GM19372 (cell line): ENCODE data around the gene INF2.
A peak's percentile ranks its signal among the peaks of the same experiment; 100 is the strongest.
"Not testable (repeated sequence)": the region's sequence is repeated elsewhere in the genome, so short reads cannot be mapped to it uniquely, and the experiment has no call there.

Experiments
- ATAC-seq: cut with Tn5 transposase; IDR thresholded peaks from one replicate; pipeline ENCODE4 v1.9.1; 2021; ENCODE audit warnings: mild to moderate bottlenecking, low read depth, moderate library complexity; ENCODE audit not compliant: unreplicated experiment

Gene INF2

DNA sequence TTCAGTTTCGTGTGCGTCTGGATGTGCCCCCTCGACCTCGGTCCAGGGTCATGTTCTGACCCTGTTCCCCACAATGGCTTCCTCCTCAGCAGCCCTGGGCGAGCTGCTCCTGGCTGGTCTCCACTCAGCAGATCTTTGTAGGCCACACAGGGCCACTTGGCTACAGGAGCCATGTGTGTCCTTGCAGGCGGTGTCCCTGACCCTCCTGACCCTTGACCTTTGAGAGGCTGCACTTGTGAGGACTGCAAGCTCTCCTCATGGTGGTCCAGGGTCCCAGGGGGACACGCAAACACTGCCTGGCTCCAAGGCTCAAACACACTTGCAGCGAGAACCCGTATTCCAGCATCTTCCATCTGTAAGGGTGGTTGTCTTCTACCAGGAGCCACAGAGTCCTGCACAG is 56.0 kb downstream of the INF2 start:
- no peak for ATAC-seq

DNA sequence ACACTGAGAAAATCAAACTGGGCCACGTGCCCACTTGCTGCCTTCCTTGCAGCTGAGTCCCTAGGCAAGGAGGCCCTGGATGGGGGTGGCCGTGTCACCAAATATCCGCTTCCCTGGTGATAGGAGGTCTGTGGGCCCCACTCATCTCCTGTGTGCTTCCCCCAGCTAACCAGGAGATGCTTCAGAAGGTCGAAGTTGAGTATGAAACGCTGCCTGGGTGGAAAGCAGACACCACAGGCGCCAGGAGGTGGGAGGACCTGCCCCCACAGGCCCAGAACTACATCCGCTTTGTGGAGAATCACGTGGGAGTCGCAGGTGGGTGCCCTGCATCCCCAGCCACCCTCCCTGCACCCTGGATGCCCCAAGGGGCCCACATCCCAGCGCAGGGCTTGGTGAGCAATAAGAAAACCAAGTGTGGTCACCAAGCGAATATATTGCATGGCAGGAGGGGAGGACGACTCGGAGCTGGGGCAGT is 56.7 kb downstream of the INF2 start:
- ATAC-seq, result no peak

DNA sequence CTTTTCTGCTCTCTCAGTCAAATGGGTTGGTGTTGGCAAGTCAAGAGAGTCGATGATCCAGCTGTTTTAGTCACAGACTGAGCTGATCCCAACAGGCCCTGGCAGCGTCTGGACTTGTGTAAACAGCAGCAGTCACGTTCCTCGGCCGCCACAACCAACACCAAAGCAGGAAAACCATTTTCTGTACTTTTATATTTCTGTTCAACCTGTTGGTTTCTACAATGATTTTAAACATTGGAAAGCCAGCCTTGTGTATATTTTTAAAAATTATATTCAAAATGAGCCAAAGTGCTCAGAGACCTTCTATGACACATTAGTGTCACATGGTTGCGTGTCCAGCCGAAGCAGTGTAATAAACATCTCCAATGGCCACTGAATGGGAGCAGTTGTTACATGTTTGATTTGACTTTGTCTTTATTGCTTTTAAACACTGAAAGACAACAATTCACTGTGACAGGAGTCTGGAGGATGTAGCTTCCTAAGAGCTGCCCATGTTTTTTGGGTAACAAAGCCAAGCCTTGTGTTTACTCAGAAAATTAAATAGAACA is 57.6 kb downstream of the INF2 start:
- ATAC-seq, result no peak

DNA sequence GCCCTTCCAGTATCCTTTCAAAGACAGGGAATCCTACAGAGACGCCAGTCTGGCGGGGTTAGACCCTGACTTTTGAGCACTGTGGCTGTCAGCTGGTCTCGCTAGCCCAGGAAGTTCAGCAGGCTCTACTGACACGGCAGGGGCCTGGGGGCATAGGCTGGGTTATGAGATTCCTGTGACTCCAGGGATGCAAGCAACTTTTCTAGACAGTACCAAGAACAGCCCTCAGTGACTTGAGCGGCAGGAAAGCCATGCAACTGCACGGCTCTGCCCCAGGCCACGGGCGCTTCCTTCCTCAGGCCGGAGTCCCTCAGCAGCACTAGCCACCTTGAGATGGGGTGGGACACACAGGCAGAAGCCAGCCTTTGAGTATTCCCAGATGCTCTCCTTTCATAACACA is 58.5 kb downstream of the INF2 start:
- ATAC-seq, result no peak

DNA sequence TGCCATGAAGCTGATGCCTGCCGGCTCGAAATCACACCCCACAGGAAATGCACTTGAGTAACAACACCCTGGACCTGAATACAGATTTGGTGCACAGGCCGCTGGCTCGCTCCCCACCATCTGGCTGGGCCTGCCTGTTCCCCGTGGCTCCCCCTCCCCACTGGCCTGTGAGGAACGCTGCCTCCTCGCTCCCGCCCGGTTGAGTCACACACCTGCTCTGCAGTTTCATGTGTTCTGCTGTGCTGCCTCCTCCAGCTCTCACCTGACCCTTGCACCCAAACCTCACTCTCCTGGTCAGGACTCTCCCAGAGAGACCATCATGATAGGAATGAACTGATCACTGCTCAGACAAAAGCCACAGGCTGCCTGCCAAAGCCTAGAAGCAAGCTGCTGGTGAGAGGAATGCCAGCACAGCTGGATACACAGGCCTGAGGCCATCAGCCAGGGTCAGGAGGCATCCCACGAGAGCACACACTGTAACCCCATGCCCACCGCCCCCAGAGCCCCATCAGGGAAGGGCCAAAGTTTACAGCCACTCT is 59.8 kb downstream of the INF2 start:
- ATAC-seq, result no peak

DNA sequence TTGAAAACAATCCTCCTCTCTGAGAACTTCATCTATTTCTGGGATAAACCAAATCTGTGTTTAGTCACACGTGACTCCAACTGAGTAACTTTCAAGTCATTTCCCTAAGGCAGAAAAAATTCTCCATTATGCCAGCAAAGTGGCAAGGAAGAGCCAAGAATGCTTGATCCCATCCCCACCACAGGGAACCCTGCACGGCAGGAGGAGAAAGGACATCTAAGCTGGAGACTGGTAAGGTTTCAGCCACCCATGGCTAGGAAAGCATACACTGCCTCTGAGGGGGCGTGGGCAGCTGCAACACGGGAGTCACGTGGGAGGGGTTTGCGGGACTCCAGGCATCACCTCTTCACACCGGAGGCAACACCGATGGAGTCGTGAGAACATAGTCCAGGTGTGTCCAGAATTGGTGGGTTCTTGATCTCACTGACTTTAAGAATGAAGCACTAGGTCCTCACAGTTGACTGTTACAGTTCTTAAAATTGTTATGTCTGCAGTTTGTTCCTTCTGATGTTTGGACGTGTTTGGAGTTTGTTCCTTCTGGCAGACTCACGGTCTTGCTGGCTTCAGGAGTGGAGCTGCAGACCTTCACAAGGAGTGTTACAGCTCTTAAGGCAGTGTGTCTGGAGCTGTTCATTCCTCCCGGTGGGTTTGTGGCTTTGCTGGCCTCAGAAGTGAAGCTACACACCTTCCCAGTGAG is 60.8 kb downstream of the INF2 start:
- no peak for ATAC-seq

DNA sequence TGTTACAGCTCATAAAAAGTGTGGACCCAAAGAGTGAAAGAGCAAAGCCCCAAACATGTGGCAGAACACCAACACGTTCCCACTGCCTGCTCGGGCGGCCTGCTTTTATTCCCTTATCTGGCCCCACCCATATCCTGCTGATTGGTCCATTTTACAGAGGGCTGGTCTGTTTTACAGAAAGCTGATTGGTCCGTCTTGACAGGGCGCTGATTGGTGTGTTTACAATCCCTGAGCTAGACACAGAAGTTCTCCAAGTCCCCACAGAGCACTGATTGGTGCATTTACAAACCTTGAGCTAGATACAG is 61.3 kb downstream of the INF2 start:
- not testable (repeated sequence) for ATAC-seq

DNA sequence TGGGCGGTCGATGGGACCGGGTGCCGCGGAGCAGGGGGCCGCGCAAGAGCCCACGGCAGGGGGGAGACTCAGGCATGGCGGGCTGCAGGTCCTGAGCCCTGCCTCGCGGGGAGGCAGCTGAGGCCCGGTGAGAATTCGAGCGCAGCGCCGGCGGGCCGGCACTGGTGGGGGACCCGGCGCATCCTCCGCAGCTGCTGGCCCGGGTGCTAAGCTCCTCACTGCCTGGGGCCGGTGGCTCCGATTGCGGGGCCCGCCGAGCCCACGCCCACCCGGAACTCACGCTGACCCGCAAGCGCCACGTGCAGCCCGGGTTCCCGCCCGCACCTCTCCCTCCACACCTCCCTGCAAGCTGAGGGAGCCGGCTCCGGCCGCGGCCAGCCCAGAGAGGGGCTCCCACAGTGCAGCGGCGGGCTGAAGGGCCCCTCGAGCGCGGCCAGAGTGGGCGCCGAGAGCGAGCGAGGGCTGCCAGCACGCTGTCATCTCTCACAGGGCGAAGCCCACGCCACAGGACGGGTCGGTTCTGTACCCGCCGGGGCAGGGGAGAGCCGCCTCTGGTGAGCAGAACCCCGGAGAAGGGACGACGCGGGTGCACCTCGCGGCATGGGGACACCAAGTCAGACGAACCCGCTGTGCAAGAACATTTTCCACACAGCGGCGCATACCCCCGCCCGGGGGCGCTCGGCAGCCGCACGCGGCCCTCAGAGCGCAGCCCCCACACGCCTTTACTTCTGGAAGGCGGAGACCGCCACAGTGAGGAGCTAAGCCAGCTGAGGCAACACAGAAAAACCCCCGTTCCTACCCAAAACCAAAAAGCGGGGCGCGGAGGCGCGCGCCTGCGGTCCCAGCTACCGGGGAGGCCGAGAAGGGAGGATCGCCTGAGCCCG is 62.4 kb downstream of the INF2 start:
- ATAC-seq, result no peak

DNA sequence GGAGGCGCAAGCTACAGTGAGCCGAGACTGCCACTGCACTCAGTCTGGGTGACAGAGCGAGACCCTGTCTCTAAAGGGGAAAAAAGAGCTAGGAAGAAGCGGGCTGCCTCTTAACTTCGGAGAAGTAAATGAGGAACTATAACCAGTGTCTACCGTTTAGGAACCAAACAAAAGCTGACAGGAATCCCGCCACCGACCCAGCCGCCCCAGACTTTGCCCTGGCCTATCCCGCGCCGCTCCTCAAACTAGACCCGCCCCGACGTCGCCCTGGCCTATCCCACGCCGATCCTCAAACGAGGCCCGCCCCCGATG is 63.0 kb downstream of the INF2 start:
- ATAC-seq, result peak; percentile 4

DNA sequence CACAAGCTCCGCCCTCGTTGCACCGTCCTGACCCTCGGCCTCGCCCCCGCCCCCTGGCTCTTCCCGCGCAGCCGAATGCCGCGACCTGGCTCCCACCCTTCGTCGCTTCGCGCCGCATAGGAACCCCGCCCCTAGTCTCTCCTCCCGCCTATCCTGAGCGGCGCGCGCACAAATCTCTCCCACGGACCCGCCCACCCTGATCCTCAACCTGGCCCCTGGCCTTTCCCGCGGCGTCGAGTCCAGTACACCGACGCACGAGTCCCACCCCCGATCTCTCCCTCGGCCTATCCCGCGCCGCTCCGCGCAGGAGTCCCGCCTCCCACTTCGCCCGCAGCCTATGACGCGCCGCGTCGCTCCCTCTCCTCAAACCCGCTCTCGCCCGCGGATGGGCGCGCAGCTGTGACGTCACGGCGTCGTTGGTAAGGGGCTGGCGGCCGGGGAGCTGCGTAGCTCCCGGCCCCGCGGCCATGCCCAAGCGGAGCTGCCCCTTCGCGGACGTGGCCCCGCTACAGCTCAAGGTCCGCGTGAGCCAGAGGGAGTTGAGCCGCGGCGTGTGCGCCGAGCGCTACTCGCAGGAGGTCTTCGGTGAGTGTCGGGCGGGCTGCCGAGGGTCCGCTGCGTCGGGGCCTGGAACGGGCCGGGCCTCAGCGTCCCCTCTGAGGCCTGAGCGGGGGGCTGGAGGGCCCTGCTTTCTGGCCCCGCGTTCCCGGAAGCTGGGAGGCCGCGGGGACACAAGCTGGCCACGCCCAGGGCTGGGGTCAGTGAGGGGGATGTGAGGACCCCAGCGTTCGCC is 63.5 kb downstream of the INF2 start, which contains the start of gene SIVA1:
Gene SIVA1 (plus strand): TSS at position 413 of the 793 bp plus-strand sequence. CDS start 55 bp downstream, at position 468.
- peak; percentile 86 for ATAC-seq

DNA sequence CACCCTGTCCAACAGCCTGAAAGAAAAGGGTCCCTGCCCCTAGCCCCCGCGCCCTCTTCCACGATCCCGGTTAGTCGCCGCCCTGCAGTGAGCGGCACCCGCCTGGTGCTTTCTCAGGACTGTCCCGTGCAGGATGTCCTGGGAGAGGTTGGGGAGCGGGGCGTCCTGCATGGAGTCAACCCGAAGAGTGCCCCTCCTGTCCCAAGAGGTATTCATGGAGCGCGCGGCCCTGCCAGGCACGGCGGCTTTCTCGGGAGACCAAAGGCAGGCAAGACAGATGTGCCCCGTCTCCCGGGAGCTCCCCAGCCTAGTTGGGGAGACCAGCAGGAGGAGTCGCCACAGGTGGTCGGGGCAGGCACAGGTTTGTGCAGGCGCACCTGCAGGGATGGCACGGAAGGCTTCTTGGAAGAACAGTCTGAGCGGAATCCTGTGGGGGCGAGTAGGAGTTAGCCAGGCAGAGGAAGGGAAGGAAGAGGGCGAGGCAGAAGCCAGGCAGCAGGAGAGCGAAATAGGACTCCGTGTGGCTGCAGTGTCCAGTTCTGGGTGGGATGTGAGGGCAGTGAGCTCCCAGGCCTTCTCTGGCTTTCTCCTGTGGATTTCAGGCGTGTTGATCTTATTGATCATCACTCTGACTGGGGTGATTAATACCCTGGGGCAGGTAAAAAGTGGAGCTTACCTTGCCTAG is 64.3 kb downstream of the INF2 start:
- no peak for ATAC-seq

DNA sequence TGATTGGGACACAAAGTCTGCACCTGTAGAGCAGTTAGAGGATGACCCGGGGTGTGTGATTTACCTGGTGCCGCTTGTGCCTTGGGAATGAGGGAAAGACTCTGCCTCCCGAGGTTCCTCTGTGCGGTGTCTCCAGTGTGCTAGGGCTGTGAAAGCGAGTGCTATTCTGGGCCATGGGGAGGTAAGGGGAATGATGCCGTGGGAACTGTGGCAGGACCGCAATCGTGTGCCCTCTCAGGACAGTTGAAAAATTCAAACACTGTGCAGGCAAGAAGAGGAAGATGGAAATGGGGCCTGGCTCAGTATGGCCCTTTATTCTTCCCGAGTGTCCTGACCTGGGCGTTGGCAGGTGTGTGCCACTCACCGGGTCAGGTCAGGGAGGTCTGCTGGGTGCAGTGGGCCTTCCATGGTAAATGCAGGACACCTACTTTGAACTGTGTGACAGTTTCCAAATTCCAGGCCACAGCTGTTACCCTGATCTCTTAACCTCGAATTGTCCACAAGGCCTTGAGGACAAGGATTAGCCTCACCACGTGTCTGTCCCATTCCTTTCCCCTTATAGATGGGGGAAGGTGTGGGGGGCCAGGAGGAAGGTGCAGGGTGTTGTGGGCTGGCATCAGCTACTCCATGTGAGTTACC is 64.9 kb downstream of the INF2 start:
- ATAC-seq, result no peak

DNA sequence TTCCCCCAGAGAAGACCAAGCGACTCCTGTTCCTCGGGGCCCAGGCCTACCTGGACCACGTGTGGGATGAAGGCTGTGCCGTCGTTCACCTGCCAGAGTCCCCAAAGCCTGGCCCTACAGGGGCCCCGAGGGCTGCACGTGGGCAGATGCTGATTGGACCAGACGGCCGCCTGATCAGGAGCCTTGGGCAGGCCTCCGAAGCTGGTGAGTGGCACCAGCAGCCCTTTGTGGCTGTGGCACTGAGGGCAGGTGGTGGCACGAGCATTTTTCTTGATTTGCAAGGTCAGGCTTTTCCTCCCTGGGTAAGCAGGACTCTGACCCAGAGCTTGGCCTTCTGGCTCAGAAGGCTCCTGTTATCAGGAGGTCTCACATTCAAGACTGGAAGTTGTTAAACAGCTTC is 66.2 kb downstream of the INF2 start:
- ATAC-seq, result no peak

DNA sequence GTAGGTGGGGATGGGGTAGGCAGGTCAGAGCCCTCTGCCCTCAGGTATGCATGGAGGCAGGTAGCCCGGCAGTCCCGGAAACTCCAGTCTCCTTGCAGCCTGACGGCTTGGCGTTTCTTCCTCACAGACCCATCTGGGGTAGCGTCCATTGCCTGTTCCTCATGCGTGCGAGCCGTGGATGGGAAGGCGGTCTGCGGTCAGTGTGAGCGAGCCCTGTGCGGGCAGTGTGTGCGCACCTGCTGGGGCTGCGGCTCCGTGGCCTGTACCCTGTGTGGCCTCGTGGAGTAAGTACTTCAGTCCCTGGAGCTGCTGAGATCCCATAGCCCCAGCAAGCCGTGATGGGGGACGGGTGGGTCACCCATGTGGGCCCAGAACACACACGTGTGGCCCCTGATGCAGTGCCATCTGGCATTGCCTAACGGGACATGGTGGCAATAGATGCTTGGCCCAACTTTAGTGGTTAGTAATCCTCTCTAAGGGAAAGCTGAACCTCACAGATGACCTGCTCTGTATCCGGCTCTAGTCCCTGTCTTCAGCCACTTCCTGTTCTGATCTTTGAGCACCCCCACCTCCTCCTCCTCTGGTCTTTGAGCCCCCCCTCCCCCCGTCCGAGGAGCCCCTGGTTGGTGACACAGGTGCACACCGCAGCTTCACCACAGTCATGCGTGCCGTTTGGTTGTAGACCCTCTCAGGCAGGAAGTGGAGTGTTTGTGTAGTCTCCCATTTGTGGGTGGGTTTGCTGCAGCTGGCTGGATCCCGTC is 67.2 kb downstream of the INF2 start:
- no peak for ATAC-seq

DNA sequence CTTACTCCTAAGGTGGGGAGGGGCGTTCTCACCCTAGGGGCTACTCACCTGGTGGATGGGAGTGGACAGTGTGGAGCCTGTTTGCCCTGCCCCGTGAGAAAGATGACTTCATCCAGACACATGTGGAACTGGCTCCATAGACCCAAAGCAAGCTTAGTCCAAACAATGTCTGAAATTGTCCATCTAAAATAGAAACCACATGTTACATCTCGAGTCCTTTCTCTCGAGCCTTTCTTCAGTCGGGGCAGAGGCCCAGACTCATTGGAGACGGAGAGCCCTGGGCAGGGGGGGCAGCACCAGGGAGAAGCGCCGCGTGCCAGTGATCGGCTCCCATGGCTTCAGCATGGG is 67.8 kb downstream of the INF2 start:
- ATAC-seq, result no peak

DNA sequence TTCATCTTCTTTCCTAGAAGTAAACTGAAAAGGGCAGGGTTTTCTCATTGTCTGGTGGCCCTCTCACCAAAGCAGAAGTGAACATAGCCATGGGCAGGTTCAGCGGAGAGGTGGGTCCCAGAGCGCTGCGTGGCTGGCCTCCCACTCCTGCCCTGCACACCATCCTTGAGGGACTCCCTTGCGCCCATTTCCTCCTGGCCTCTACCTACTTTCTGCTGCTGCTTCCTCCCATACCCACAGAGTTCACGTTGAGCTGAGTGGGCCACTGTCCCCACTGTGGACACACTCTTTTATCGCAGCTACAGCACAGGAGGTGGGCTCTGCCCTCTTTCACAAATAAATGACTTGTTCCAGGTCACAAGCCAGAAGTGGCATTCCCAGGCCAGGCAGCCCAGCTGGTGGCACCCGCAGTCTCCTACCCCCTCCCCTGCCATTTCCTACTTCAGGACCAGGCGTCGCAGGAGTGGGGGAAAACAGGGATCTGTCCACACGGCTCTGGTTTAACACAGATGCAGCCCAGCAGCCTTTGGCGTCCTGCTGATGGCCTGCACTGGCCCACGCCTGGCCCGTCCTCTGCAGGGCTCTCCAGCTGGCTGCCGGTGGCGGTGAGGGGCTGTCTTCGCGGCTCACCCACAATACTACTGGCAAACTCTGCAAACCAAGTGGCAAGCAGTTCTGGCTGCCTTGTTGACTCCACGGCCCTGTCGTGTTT is 68.4 kb downstream of the INF2 start:
- ATAC-seq, result no peak

DNA sequence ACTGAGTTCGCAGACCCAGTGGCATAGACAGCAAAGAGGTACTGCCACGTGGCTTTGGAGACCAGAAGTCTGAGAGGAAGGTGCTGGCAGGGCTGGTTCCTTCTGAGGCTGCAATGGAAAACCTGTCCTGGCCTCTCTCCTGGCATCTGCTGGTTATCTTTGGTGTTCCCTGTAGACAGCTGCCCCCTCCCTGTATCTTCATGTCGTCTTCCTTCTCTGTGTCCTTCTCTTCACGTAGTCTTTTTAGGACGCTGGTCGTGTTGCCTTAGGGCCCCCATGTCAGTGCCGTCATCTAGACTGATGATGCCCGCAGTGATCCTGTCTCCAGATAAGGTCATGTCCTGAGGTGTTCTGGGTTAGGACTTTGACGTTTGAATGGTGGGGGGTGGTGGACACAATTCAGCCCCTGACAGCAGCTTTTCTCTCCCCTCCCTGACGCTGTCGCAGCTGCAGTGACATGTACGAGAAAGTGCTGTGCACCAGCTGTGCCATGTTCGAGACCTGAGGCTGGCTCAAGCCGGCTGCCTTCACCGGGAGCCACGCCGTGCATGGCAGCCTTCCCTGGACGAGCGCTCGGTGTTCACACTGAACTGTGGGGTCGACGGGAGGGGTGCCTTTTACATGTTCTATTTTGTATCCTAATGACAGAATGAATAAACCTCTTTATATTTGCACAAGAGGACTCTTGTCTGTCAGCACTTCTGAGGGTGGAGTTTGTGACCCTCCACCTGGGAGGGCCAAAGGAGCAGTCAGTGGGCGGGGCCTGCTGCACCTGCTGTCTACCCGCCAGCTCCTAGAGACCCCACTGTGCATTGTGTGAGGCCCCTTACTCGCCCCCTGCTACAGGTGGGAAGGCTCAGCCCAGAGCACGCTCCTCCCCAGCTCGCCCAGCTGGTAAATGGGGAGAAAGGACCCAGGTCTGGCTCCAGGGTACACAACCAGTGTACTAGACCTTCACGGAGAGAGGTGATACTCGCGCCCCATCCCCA is 69.9 kb downstream of the INF2 start:
- ATAC-seq, result no peak
